Measurements from ENCODE around the gene IL12RB2. TPM values are rescaled to one million over a fixed set of nuclear protein-coding genes. Genes with fewer than 3 reads are reported as not detected.
A peak's percentile ranks its signal among the peaks of the same experiment; 100 is the strongest.
"Not testable (repeated sequence)": the region's sequence is repeated elsewhere in the genome, so short reads cannot be mapped to it uniquely, and the experiment has no call there.

The IL12RB2 gene
- total RNA-seq, 1 experiment from 2014 or later: not detected

- DNase-seq: peak in 1 of 2 experiments; percentile 33
- CTCF ChIA-PET: no interaction called here
- H3K9me2 ChIP-seq (ENCODE audit: insufficient read depth): no peaks in the 10 kb centered on the region
- H3K4me2 ChIP-seq: no peak overlapping the region
- H3K4me3 ChIP-seq: no peak overlapping the region
- intact Hi-C loops (cut with micrococcal nuclease; ENCODE audit: unreplicated experiment): no loop called here
- H3K27me3 ChIP-seq (ENCODE audit: insufficient read depth, low read depth): no peaks in the 10 kb centered on the region
- POLR2A ChIA-PET (ENCODE audit: unreplicated experiment): interaction anchor here (0.5 kb wide), 1 partner anchor 38 kb away, joined by 9 read pairs; no protein-coding TSS in a partner anchor
- H3K9me3 ChIP-seq (ENCODE audit: insufficient read depth, low read depth): no peaks in the 10 kb centered on the region
- H3K79me2 ChIP-seq (ENCODE audit: low read depth): no peaks in the 10 kb centered on the region
- no peaks in the 10 kb centered on the region for H3K4me1 ChIP-seq (replicated peaks; ENCODE audit: insufficient read depth)
- H3K27ac ChIP-seq: no peak overlapping the region
- no TSS peak for BruUV-seq (replicated peaks)
- TF ChIP-seq EZH2 (IDR thresholded peaks at IDR 0.05; ENCODE audit: low read depth) (no peak), CTCF (conservative IDR thresholded peaks at IDR 0.05) (no peak)
- no peaks in the 10 kb centered on the region for H4K20me1 ChIP-seq (ENCODE audit: insufficient read depth)
- H2AFZ ChIP-seq: no peak overlapping the region
- no peaks in the 10 kb centered on the region for H3K36me3 ChIP-seq (ENCODE audit: low read depth)
- H3F3A ChIP-seq (ENCODE audit: insufficient read depth, low read depth): no peaks in the 10 kb centered on the region
These were observed 133.5 kb downstream of the IL12RB2 start for GRCh38 chr1:67441183-67441582.

- Histone ChIP-seq H3K9me3 (ENCODE audit: insufficient read depth, low read depth) (no peaks in the 10 kb centered on the region), H3K36me3 (ENCODE audit: low read depth) (no peaks in the 10 kb centered on the region), H3K4me2 (no peak overlapping the region), H2AFZ (no peak overlapping the region), H3F3A (ENCODE audit: insufficient read depth, low read depth) (no peaks in the 10 kb centered on the region), H3K9me2 (ENCODE audit: insufficient read depth) (no peaks in the 10 kb centered on the region), H3K27ac (no peak overlapping the region), H4K20me1 (ENCODE audit: insufficient read depth) (no peaks in the 10 kb centered on the region), H3K4me3 (no peak overlapping the region), H3K27me3 (ENCODE audit: insufficient read depth, low read depth) (no peaks in the 10 kb centered on the region), H3K79me2 (ENCODE audit: low read depth) (no peaks in the 10 kb centered on the region), H3K4me1 (replicated peaks; ENCODE audit: insufficient read depth) (no peaks in the 10 kb centered on the region)
- ChIA-PET POLR2A (ENCODE audit: unreplicated experiment) (interaction anchor here (0.5 kb wide), 1 partner anchor 37 kb away, joined by 9 read pairs; no protein-coding TSS in a partner anchor), CTCF (no interaction called here)
- TF ChIP-seq CTCF (conservative IDR thresholded peaks at IDR 0.05) (no peak), EZH2 (IDR thresholded peaks at IDR 0.05; ENCODE audit: low read depth) (no peak)
- intact Hi-C loops (cut with micrococcal nuclease; ENCODE audit: unreplicated experiment): no loop called here
- BruUV-seq (replicated peaks): no TSS peak
- DNase-seq: no peak
These were observed 134.1 kb downstream of the IL12RB2 start for GRCh38 chr1:67441739-67442281.

- CTCF ChIA-PET: interaction anchor here (0.6 to 0.7 kb wide), 2 partner anchors 10 to 55 kb away, joined by 4 to 5 read pairs; no protein-coding TSS in a partner anchor
- H3K79me2 ChIP-seq (ENCODE audit: low read depth); intact Hi-C loops (cut with micrococcal nuclease; ENCODE audit: unreplicated experiment); H3K4me1 ChIP-seq (replicated peaks; ENCODE audit: insufficient read depth); POLR2A ChIA-PET (ENCODE audit: unreplicated experiment); H3K27me3 ChIP-seq (ENCODE audit: insufficient read depth, low read depth); H3K4me3 ChIP-seq; H3K36me3 ChIP-seq (ENCODE audit: low read depth); H3K9me2 ChIP-seq (ENCODE audit: insufficient read depth); H3F3A ChIP-seq (ENCODE audit: insufficient read depth, low read depth); DNase-seq; H2AFZ ChIP-seq; BruUV-seq (replicated peaks); H4K20me1 ChIP-seq (ENCODE audit: insufficient read depth); H3K4me2 ChIP-seq; H3K9me3 ChIP-seq (ENCODE audit: insufficient read depth, low read depth); H3K27ac ChIP-seq: not testable (repeated sequence)
These were observed 138.3 kb downstream of the IL12RB2 start for GRCh38 chr1:67446014-67446413.

Other genes starting within 250 kb of the IL12RB2 start
- gene C1orf141, start 172.9 kb upstream of the IL12RB2 start, total RNA-seq (2021): not detected in 2 replicates
- gene IL23R, start 141.4 kb upstream of the IL12RB2 start, total RNA-seq (2021): not detected in 2 replicates
- gene SERBP1, start 122.5 kb downstream of the IL12RB2 start, total RNA-seq (2021): 312 and 339 TPM in 2 replicates

All from PC-9 (cell line).